Kidney epithelial cell (primary cell): Measurements from ENCODE around the gene ATG9B. TPM values are rescaled to one million over a fixed set of nuclear protein-coding genes. Genes with fewer than 3 reads are reported as not detected.
A peak's percentile ranks its signal among the peaks of the same experiment; 100 is the strongest.

Experiments
- DNase-seq: peaks from one replicate; pipeline ENCODE4 v3.0.0-alpha.2; 2010; ENCODE audit warnings: low read depth
- H3K27me3 ChIP-seq: 2 replicates; pipeline ENCODE4 v1.6.0; 2011; ENCODE audit warnings: low read length; ENCODE audit not compliant: control insufficient read depth, insufficient read depth
- H3K36me3 ChIP-seq: 2 replicates; pipeline ENCODE4 v1.5.1; 2011; ENCODE audit warnings: low read length; ENCODE audit not compliant: control insufficient read depth, insufficient read depth
- H3K4me3 ChIP-seq: 2 replicates; pipeline ENCODE4 v1.5.1; 2011; ENCODE audit warnings: low read depth, mild to moderate bottlenecking, control low read depth, low read length
- CTCF ChIP-seq: IDR thresholded peaks from 2 replicates; pipeline ENCODE4 v1.5.1; 2011; ENCODE audit warnings: mild to moderate bottlenecking, moderate library complexity, low read length, control low read depth, inconsistent platforms; ENCODE audit not compliant: insufficient read depth, poor library complexity, severe bottlenecking
- total RNA-seq: library from RNA; depleted of rRNA; stranded (reverse); fragments of >200 nt; gene quantifications from 2 replicates; pipeline ENCODE4 v1.2.3, GENCODE V29; 2015

Gene ATG9B
- total RNA-seq, 1 donor from 2014 or later, result 2.1 TPM

DNA sequence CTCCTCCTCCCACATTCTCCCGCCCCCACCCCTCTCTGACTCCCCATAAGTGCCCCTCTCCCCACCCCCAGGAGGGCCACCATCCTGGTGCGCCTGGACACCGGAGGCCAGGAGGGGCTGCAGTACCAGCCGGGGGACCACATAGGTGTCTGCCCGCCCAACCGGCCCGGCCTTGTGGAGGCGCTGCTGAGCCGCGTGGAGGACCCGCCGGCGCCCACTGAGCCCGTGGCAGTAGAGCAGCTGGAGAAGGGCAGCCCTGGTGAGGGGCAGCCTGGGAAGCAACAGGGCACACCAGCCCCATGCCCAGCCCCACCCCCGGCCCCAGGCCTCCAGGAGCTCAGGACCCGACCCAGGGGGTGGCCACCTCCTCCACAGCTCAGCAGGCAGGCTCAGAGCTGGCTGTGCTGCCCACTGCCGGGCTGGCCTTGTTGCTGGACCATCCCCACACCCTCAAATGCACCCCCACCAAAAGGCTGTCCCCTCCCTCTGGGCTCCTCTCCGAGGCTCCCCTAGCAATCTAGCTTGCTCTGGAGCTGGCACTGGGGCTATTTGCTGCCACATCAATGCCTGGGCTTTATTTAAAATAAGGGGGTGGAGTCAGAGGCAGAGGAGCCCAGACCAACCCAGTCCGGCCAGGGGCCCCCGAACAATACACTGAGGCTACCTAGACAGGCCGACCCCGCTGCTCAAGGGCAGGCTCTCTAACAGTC lies 14.8 kb downstream of the ATG9B start:
- H3K27me3 ChIP-seq, result peaks cover 36% of the 10 kb centered on the region
- no peaks in the 10 kb centered on the region for H3K36me3 ChIP-seq
- H3K4me3 ChIP-seq, result no peak overlapping the region
- TF ChIP-seq CTCF, result peak; percentile 12
- DNase-seq, result no peak

GRCh38 chr7:151008511-151009323 lies 15.6 kb downstream of the ATG9B start:
- Histone ChIP-seq H3K27me3 (peaks cover 32% of the 10 kb centered on the region), H3K36me3 (no peaks in the 10 kb centered on the region), H3K4me3 (no peak overlapping the region)
- DNase-seq, result no peak
- peak; percentile 85 for TF ChIP-seq CTCF

GRCh38 chr7:151008143-151008510 lies 16.2 kb downstream of the ATG9B start:
- no peak for DNase-seq
- H3K4me3 ChIP-seq, result no peak overlapping the region
- no peak for TF ChIP-seq CTCF
- peaks cover 26% of the 10 kb centered on the region for H3K27me3 ChIP-seq
- no peaks in the 10 kb centered on the region for H3K36me3 ChIP-seq

DNA sequence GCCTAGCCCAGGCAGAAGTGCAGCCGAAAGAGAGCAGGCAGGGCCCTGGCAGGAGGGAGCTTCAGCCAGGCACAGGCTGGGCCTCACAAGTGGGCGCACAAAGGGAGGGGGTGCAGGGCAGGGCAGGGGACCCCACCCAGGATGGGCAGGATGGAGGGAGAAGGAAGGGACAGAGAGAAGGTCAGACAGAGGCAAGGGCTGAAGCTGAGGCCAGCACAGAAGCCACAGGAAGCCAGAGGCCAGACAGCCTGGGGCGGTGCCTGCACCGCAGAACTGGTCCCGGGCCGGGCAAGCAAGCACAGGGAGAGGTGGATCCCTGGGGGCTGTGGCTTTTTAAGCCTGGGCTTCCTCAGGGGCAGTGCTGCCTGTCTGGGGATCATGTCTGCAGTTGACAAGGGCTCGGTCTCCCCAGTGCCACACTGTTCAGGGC lies 16.8 kb downstream of the ATG9B start:
- no peaks in the 10 kb centered on the region for H3K36me3 ChIP-seq
- TF ChIP-seq CTCF, result no peak
- H3K27me3 ChIP-seq, result peaks cover 20% of the 10 kb centered on the region
- DNase-seq, result no peak
- no peak overlapping the region for H3K4me3 ChIP-seq

DNA sequence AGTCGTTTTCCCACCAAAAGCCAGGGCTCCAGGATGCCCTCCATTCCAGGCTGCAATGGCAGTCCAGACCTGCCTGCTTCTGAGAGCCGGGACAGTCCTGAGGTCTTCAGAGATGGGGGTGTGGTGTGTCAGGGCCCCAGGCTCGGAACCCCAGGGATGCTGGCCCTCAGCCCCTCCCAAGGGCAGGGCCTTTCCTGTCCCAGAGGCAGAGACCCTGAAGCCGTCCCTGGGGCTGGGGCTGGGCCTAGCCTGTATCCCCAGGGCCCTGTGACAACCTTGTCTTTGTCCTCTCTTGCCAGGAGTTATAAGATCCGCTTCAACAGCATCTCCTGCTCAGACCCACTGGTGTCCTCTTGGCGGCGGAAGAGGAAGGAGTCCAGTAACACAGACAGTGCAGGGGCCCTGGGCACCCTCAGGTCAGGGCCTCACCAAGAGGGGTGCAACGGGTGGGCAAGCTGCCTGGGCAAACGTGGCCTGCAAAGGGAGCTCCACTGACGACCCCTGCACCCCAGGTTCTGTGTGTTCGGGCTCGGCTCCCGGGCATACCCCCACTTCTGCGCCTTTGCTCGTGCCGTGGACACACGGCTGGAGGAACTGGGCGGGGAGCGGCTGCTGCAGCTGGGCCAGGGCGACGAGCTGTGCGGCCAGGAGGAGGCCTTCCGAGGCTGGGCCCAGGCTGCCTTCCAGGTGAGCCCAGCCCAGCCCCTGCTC lies 17.5 kb downstream of the ATG9B start:
- TF ChIP-seq CTCF, result no peak
- Histone ChIP-seq H3K4me3 (no peak overlapping the region), H3K36me3 (no peaks in the 10 kb centered on the region), H3K27me3 (peaks cover 15% of the 10 kb centered on the region)
- no peak for DNase-seq
